ENCODE data around the gene EIF2AK2.
"Not testable (repeated sequence)": the region's sequence is repeated elsewhere in the genome, so short reads cannot be mapped to it uniquely, and the experiment has no call there.

The EIF2AK2 gene

GRCh38 chr2:37156857-37157714 is at the start of gene EIF2AK2:
EIF2AK2 (minus strand) TSS chr2:37156980; CDS start chr2:37147806, 9,174 bp downstream.
- peak; percentile 83 for DNase-seq (ENCODE audit: low spot score)

- DNase-seq (ENCODE audit: low spot score) = no peak
These were observed 49.0 kb upstream of the EIF2AK2 start for GRCh38 chr2:37205689-37206341.

GRCh38 chr2:37205071-37205661 is 48.4 kb upstream of the EIF2AK2 start:
- DNase-seq (ENCODE audit: low spot score) = not testable (repeated sequence)

- no peak for DNase-seq (ENCODE audit: low spot score)
These were observed 46.9 kb upstream of the EIF2AK2 start for GRCh38 chr2:37203708-37204107.

GRCh38 chr2:37201766-37202165 is 45.0 kb upstream of the EIF2AK2 start:
- no peak for DNase-seq (ENCODE audit: low spot score)

- no peak for DNase-seq (ENCODE audit: low spot score)
These were observed 44.4 kb upstream of the EIF2AK2 start for GRCh38 chr2:37201208-37201607.

GRCh38 chr2:37198681-37199065 is 41.9 kb upstream of the EIF2AK2 start:
- no peak for DNase-seq (ENCODE audit: low spot score)

GRCh38 chr2:37196320-37197195 is 39.8 kb upstream of the EIF2AK2 start, which contains the start of gene CEBPZOS:
CEBPZOS (plus strand) TSS chr2:37196496; CDS start chr2:37199705, 3,209 bp downstream.
- DNase-seq (ENCODE audit: low spot score) = peak; percentile 89

- DNase-seq (ENCODE audit: low spot score) = not testable (repeated sequence)
These were observed 39.1 kb upstream of the EIF2AK2 start for GRCh38 chr2:37195862-37196319.

GRCh38 chr2:37192551-37192950 is 35.8 kb upstream of the EIF2AK2 start:
- DNase-seq (ENCODE audit: low spot score) = no peak

GRCh38 chr2:37191747-37192146 is 35.0 kb upstream of the EIF2AK2 start:
- DNase-seq (ENCODE audit: low spot score) = no peak

GRCh38 chr2:37191253-37191652 is 34.5 kb upstream of the EIF2AK2 start:
- no peak for DNase-seq (ENCODE audit: low spot score)

- DNase-seq (ENCODE audit: low spot score) = no peak
These were observed 33.5 kb upstream of the EIF2AK2 start for GRCh38 chr2:37190290-37190689.

- DNase-seq (ENCODE audit: low spot score) = no peak
These were observed 32.8 kb upstream of the EIF2AK2 start for GRCh38 chr2:37189452-37190153.

- DNase-seq (ENCODE audit: low spot score) = no peak
These were observed 31.8 kb upstream of the EIF2AK2 start, which contains the start of gene SULT6B1 for GRCh38 chr2:37188570-37188969. SULT6B1 (minus strand) TSS chr2:37188670; CDS start chr2:37188640, 30 bp downstream.

- no peak for DNase-seq (ENCODE audit: low spot score)
These were observed 25.2 kb upstream of the EIF2AK2 start for GRCh38 chr2:37181726-37182684.

GRCh38 chr2:37180640-37181039 is 23.9 kb upstream of the EIF2AK2 start:
- DNase-seq (ENCODE audit: low spot score) = no peak

GRCh38 chr2:37180006-37180639 is 23.3 kb upstream of the EIF2AK2 start:
- peak; percentile 25 for DNase-seq (ENCODE audit: low spot score)

GRCh38 chr2:37173741-37174140 is 17.0 kb upstream of the EIF2AK2 start:
- no peak for DNase-seq (ENCODE audit: low spot score)
